ENCODE data around the gene SYT17.

SYT17 gene

DNA sequence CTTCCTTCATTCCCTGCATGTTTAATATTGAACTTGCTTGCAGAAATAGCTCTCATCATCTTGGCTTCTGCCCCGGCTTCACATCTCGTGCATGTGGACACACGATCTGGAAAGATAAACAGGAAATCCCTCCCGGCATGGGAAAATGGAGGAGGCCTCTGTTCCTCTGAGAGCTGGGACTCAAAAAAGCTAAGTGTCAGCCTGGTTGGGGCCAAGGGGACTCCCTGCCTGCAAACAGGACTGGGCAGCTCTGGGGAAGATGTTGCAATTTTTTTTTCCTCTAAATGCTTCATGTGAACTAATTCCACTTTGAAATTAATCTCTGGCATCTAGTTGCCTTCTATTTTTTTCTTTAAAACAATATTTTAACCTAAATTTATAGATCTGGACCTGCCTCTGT is 29.4 kb upstream of the SYT17 start (continued):
- TF ChIP-seq, protein P1, sequence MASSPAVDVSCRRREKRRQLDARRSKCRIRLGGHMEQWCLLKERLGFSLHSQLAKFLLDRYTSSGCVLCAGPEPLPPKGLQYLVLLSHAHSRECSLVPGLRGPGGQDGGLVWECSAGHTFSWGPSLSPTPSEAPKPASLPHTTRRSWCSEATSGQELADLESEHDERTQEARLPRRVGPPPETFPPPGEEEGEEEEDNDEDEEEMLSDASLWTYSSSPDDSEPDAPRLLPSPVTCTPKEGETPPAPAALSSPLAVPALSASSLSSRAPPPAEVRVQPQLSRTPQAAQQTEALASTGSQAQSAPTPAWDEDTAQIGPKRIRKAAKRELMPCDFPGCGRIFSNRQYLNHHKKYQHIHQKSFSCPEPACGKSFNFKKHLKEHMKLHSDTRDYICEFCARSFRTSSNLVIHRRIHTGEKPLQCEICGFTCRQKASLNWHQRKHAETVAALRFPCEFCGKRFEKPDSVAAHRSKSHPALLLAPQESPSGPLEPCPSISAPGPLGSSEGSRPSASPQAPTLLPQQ (tag by site-specific recombination; IDR thresholded peaks at IDR 0.05): 0 out of 2 replicates have a peak, but pooled peaks have one; percentile 52
- TF ChIP-seq ZBTB17 (tag by site-specific recombination; IDR thresholded peaks at IDR 0.05) (no peak), ZNF561 (tag by site-specific recombination; IDR thresholded peaks at IDR 0.05; ENCODE audit: borderline replicate concordance) (peak; percentile 83), ZNF600 (tag by site-specific recombination; IDR thresholded peaks at IDR 0.05) (0 out of 2 replicates have a peak, but pooled peaks have one; percentile 12), ZNF707 (tag by site-specific recombination; IDR thresholded peaks at IDR 0.05) (no peak), SP7 (tag by site-specific recombination; IDR thresholded peaks at IDR 0.05) (peak; percentile 41; the same call in 1 of the 2 replicates), OSR2 (tag by site-specific recombination; IDR thresholded peaks at IDR 0.05) (peak; percentile 50; the same call in 1 of the 2 replicates), MZF1 (tag by site-specific recombination; IDR thresholded peaks at IDR 0.05; ENCODE audit: borderline replicate concordance) (peak; percentile 45; the same call in 1 of the 2 replicates), ZEB2 (tag by site-specific recombination; IDR thresholded peaks at IDR 0.05) (peak; percentile 63), IKZF3 (tag by site-specific recombination; IDR thresholded peaks at IDR 0.05) (peak; percentile 86), ZNF629 (tag by site-specific recombination; IDR thresholded peaks at IDR 0.05) (peak; percentile 41; the same call in 1 of the 2 replicates)
- TF ChIP-seq, protein P2, sequence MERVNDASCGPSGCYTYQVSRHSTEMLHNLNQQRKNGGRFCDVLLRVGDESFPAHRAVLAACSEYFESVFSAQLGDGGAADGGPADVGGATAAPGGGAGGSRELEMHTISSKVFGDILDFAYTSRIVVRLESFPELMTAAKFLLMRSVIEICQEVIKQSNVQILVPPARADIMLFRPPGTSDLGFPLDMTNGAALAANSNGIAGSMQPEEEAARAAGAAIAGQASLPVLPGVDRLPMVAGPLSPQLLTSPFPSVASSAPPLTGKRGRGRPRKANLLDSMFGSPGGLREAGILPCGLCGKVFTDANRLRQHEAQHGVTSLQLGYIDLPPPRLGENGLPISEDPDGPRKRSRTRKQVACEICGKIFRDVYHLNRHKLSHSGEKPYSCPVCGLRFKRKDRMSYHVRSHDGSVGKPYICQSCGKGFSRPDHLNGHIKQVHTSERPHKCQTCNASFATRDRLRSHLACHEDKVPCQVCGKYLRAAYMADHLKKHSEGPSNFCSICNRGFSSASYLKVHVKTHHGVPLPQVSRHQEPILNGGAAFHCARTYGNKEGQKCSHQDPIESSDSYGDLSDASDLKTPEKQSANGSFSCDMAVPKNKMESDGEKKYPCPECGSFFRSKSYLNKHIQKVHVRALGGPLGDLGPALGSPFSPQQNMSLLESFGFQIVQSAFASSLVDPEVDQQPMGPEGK (tag by site-specific recombination; IDR thresholded peaks at IDR 0.05): peak; percentile 63
- TF ChIP-seq, protein P3, sequence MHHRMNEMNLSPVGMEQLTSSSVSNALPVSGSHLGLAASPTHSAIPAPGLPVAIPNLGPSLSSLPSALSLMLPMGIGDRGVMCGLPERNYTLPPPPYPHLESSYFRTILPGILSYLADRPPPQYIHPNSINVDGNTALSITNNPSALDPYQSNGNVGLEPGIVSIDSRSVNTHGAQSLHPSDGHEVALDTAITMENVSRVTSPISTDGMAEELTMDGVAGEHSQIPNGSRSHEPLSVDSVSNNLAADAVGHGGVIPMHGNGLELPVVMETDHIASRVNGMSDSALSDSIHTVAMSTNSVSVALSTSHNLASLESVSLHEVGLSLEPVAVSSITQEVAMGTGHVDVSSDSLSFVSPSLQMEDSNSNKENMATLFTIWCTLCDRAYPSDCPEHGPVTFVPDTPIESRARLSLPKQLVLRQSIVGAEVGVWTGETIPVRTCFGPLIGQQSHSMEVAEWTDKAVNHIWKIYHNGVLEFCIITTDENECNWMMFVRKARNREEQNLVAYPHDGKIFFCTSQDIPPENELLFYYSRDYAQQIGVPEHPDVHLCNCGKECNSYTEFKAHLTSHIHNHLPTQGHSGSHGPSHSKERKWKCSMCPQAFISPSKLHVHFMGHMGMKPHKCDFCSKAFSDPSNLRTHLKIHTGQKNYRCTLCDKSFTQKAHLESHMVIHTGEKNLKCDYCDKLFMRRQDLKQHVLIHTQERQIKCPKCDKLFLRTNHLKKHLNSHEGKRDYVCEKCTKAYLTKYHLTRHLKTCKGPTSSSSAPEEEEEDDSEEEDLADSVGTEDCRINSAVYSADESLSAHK (tag by site-specific recombination; IDR thresholded peaks at IDR 0.05): peak; percentile 50; the same call in 1 of the 2 replicates
- TF ChIP-seq, protein P4, sequence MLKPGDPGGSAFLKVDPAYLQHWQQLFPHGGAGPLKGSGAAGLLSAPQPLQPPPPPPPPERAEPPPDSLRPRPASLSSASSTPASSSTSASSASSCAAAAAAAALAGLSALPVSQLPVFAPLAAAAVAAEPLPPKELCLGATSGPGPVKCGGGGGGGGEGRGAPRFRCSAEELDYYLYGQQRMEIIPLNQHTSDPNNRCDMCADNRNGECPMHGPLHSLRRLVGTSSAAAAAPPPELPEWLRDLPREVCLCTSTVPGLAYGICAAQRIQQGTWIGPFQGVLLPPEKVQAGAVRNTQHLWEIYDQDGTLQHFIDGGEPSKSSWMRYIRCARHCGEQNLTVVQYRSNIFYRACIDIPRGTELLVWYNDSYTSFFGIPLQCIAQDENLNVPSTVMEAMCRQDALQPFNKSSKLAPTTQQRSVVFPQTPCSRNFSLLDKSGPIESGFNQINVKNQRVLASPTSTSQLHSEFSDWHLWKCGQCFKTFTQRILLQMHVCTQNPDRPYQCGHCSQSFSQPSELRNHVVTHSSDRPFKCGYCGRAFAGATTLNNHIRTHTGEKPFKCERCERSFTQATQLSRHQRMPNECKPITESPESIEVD (tag by site-specific recombination; IDR thresholded peaks at IDR 0.05): peak; percentile 67
- TF ChIP-seq, protein P5, sequence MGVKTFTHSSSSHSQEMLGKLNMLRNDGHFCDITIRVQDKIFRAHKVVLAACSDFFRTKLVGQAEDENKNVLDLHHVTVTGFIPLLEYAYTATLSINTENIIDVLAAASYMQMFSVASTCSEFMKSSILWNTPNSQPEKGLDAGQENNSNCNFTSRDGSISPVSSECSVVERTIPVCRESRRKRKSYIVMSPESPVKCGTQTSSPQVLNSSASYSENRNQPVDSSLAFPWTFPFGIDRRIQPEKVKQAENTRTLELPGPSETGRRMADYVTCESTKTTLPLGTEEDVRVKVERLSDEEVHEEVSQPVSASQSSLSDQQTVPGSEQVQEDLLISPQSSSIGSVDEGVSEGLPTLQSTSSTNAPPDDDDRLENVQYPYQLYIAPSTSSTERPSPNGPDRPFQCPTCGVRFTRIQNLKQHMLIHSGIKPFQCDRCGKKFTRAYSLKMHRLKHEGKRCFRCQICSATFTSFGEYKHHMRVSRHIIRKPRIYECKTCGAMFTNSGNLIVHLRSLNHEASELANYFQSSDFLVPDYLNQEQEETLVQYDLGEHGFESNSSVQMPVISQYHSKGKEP (tag by site-specific recombination; IDR thresholded peaks at IDR 0.05): peak; percentile 86
- TF ChIP-seq, protein P6, sequence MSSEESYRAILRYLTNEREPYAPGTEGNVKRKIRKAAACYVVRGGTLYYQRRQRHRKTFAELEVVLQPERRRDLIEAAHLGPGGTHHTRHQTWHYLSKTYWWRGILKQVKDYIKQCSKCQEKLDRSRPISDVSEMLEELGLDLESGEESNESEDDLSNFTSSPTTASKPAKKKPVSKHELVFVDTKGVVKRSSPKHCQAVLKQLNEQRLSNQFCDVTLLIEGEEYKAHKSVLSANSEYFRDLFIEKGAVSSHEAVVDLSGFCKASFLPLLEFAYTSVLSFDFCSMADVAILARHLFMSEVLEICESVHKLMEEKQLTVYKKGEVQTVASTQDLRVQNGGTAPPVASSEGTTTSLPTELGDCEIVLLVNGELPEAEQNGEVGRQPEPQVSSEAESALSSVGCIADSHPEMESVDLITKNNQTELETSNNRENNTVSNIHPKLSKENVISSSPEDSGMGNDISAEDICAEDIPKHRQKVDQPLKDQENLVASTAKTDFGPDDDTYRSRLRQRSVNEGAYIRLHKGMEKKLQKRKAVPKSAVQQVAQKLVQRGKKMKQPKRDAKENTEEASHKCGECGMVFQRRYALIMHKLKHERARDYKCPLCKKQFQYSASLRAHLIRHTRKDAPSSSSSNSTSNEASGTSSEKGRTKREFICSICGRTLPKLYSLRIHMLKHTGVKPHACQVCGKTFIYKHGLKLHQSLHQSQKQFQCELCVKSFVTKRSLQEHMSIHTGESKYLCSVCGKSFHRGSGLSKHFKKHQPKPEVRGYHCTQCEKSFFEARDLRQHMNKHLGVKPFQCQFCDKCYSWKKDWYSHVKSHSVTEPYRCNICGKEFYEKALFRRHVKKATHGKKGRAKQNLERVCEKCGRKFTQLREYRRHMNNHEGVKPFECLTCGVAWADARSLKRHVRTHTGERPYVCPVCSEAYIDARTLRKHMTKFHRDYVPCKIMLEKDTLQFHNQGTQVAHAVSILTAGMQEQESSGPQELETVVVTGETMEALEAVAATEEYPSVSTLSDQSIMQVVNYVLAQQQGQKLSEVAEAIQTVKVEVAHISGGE (tag by site-specific recombination; conservative IDR thresholded peaks at IDR 0.05; ENCODE audit: low read depth): 0 out of 2 replicates have a peak, but pooled peaks have one; percentile 20
- TF ChIP-seq, protein P7, sequence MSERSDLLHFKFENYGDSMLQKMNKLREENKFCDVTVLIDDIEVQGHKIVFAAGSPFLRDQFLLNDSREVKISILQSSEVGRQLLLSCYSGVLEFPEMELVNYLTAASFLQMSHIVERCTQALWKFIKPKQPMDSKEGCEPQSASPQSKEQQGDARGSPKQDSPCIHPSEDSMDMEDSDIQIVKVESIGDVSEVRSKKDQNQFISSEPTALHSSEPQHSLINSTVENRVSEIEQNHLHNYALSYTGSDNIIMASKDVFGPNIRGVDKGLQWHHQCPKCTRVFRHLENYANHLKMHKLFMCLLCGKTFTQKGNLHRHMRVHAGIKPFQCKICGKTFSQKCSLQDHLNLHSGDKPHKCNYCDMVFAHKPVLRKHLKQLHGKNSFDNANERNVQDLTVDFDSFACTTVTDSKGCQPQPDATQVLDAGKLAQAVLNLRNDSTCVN (tag by site-specific recombination; optimal IDR thresholded peaks at IDR 0.05): no peak
- TF ChIP-seq, protein P8, sequence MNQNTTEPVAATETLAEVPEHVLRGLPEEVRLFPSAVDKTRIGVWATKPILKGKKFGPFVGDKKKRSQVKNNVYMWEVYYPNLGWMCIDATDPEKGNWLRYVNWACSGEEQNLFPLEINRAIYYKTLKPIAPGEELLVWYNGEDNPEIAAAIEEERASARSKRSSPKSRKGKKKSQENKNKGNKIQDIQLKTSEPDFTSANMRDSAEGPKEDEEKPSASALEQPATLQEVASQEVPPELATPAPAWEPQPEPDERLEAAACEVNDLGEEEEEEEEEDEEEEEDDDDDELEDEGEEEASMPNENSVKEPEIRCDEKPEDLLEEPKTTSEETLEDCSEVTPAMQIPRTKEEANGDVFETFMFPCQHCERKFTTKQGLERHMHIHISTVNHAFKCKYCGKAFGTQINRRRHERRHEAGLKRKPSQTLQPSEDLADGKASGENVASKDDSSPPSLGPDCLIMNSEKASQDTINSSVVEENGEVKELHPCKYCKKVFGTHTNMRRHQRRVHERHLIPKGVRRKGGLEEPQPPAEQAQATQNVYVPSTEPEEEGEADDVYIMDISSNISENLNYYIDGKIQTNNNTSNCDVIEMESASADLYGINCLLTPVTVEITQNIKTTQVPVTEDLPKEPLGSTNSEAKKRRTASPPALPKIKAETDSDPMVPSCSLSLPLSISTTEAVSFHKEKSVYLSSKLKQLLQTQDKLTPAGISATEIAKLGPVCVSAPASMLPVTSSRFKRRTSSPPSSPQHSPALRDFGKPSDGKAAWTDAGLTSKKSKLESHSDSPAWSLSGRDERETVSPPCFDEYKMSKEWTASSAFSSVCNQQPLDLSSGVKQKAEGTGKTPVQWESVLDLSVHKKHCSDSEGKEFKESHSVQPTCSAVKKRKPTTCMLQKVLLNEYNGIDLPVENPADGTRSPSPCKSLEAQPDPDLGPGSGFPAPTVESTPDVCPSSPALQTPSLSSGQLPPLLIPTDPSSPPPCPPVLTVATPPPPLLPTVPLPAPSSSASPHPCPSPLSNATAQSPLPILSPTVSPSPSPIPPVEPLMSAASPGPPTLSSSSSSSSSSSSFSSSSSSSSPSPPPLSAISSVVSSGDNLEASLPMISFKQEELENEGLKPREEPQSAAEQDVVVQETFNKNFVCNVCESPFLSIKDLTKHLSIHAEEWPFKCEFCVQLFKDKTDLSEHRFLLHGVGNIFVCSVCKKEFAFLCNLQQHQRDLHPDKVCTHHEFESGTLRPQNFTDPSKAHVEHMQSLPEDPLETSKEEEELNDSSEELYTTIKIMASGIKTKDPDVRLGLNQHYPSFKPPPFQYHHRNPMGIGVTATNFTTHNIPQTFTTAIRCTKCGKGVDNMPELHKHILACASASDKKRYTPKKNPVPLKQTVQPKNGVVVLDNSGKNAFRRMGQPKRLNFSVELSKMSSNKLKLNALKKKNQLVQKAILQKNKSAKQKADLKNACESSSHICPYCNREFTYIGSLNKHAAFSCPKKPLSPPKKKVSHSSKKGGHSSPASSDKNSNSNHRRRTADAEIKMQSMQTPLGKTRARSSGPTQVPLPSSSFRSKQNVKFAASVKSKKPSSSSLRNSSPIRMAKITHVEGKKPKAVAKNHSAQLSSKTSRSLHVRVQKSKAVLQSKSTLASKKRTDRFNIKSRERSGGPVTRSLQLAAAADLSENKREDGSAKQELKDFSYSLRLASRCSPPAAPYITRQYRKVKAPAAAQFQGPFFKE (tag by site-specific recombination; IDR thresholded peaks at IDR 0.05; ENCODE audit: borderline replicate concordance): no peak
